HG02623 (cell line): ENCODE measurements around the gene NDUFA11.
"Not testable (repeated sequence)": the region's sequence is repeated elsewhere in the genome, so short reads cannot be mapped to it uniquely, and the experiment has no call there.

Source experiments
- ATAC-seq: cut with Tn5 transposase; IDR thresholded peaks from one replicate; pipeline ENCODE4 v1.9.1; 2021; ENCODE audit warnings: moderate library complexity; ENCODE audit not compliant: unreplicated experiment

NDUFA11 gene

DNA sequence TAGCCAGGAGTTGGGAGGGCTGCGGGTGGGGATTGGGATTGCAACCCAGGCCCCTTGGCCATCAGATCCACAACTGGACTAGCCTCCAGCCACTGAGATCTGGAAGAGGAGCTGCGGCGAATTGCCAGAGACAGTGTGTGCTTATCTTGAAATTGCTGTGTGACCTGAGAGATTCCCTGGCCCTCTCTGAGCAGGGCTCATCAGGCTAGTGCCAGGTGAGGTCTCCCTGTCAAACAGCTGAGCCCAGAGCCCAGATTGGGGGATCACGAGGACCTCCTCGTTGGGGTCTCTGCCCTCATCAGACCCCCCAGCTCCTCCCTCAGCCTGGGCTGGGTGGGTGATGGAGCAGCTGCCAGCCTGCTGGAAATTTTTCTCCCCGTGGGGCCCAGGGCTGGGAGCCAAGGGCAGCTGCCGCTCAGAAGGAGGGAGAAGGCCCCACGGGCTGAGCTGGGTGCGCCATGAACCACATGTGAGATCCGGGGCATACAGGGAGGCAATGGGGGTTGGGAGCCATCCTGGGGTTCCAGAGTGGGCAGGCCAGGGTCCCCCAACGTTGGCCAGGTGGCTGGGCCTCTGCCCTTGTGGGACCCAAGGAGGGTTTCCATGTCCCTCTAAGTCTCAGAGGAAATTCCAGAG is 40.4 kb downstream of the NDUFA11 start:
- ATAC-seq: no peak

DNA sequence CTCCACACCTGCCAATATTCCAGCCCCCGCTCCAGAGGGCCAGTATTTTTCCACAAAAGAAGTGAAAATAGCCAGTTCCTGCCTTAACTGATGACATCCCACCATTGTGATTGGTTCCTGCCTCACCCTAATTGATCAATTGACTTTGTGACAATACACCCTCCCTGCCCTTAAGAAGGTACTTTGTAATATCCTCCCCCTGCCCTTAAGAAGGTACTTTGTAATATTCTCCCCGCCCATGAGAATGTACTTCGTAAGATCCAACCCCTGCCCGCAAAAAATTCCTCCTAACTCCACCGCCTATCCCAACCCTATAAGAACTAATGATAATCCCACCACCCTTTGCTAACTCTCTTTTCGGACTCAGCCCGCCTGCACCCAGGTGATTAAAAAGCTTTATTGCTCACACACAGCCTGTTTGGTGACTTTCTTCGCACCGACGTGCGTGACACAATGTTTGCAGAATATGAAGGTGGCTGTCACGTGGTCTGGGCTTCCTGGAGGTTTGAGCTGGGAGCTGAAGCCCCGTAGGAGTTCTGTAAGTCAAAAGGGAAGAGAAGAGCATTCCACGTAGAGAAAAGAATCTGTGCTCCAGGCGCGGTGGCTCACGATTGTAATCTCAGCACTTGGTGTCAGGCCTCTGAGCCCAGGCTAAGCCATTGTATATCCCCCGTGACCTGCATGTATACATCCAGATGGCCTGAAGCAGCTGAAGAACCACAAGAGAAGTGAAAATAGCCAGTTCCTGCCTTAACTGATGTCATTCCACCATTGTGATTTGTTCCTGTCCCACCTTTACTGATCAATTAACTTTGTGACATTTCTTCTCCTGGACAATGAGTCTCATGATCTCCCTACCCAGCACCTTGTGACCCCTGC is 46.1 kb downstream of the NDUFA11 start:
- ATAC-seq: no peak

DNA sequence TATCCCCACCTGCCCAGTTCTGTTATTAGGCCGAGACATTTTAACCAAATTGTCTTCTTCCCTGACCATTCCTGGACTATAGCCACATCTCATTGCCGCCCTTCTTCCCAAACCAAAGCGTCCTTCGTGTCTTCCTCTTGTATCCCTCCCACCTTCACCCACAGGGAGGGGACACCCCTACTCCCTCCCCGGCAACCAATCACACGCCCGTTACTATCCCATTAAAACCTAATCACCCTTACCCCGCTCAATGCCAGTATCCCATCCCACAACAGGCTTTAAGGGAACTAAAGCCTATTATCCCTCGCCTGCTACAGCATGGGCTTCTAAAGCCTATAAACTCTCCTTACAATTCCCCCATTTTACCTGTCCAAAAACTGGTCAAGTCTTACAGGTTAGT is 48.4 kb downstream of the NDUFA11 start:
- ATAC-seq: not testable (repeated sequence)

DNA sequence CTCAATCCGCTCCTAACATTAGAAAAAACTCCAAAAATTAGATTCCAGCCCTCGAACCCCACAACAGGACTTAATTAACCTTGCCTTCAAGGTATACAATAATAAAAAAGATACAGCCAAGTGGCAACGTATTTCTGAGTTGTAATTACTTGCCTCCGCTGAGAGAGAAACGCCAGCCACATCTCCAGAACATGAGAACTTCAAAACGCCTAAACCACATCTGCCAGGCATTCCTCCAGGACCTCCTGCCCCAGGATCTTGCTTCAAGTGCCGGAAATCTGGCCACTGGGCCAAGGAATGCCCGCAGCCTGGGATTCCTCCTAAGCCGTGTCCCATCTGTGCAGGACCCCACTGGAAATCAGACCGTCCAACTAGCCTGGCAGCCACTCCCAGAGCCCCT is 49.5 kb downstream of the NDUFA11 start:
- not testable (repeated sequence) for ATAC-seq

- ATAC-seq: no peak
Measured at GRCh38 chr19:5851302-5851701, 52.3 kb downstream of the NDUFA11 start, which contains the start of gene FUT3. FUT3 (minus strand) TSS chr19:5851449.

DNA sequence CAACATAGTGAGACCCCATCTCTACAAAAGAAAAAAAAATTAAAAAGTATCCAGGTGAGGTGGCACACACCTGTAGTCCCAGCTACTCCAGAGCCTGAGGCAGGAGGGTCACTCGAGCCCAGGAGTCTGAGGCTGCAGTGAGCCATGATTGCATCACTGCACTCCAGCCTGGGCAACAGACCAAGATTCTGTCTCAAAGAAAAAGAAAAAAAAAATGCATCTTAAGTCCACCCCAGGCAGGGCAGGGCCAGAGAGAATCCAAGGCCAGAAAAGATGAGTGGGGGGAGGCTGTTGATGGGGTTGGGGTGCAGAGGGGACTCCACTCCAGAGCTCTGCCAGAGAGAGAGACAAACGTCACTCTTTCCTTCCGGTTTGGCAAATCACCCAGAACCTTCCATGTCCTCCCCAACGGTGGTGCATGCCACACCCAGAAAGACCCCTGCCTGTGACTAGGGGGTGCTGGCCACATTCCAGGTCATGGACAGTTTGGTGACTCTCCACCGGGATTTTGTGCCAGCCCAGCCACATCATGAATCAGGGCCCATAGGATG is 52.8 kb downstream of the NDUFA11 start:
- ATAC-seq: no peak

DNA sequence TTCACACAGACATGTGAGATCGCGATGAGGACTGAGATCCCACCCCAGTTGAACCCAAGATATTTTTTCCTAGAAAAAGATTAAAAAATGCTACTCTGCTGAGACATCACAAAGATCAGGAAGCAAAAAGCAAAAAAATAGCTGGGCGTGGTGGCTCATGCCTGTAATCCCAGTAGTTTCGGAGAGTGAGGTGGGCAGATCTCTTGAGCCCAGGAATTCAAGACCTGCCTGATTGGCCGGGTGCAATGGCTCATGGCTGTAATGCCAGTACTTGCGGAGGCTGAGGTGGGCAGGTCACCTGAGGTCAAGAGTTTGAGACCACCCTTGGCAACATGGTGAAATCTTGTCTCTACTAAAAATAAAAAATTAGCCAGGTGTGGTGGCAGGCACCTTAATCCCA is 53.4 kb downstream of the NDUFA11 start:
- ATAC-seq: no peak

GRCh38 chr19:5848621-5849020 is 55.0 kb downstream of the NDUFA11 start:
- not testable (repeated sequence) for ATAC-seq

- ATAC-seq: not testable (repeated sequence)
Measured at GRCh38 chr19:5847846-5848245, 55.7 kb downstream of the NDUFA11 start.
